GM12878 (cell line): Measurements from ENCODE around the gene AGAP1. TPM values are rescaled to one million over a fixed set of nuclear protein-coding genes. Genes with fewer than 3 reads are reported as not detected.

Source experiments
- ATAC-seq: fragments of 200-7000 bp; cut with Tn5 transposase; 3 replicates; pipeline ENCODE4 v1.9.1; 2020; ENCODE audit warnings: mild to moderate bottlenecking, moderate library complexity
- BruUV-seq: library from RNA; stranded (reverse); fragments of 400-500 nt; replicated peaks from 2 replicates; lab custom pipeline; 2021; lab: Mats Ljungman, UMichigan
- CTCF ChIA-PET: fragments of 300-600 bp; sonication (Branson Sonifier 250); formaldehyde crosslinking; extraction: SDS; loops from one replicate; lab custom pipeline; 2021; ENCODE audit warnings: inconsistent platforms; lab: Yijun Ruan, JAX
- POLR2A ChIA-PET: fragments of 350-600 bp; formaldehyde crosslinking; extraction: SDS; loops from one replicate; lab custom pipeline; 2021; ENCODE audit warnings: inconsistent platforms; lab: Charles Lee
- RAD21 ChIA-PET: fragments of 300-600 bp; sonication (Branson Sonifier 250); formaldehyde crosslinking; loops from one replicate; lab custom pipeline; 2023; ENCODE audit warnings: antibody characterized with exemption; ENCODE audit not compliant: unreplicated experiment; lab: Charles Lee
- SMC1A ChIA-PET: fragments of 300-600 bp; sonication (Branson Sonifier 250); formaldehyde crosslinking; loops from one replicate; lab custom pipeline; 2023; ENCODE audit not compliant: unreplicated experiment, uncharacterized antibody; lab: Charles Lee
- DNase-seq: peaks from one replicate; pipeline ENCODE4 v3.0.0-alpha.2; 2011; ENCODE audit warnings: low read depth, low spot score
- FAIRE-seq: peaks from 3 replicates; lab custom pipeline; 2011; peaks lifted over from hg19 to GRCh38; lab: Jason Lieb, UNC
- H2AFZ ChIP-seq: 2 replicates; pipeline ENCODE4 v1.6.0; 2011; ENCODE audit warnings: low read depth, low read length, control low read depth; ENCODE audit not compliant: control insufficient read depth
- H3K27ac ChIP-seq: 2 replicates; pipeline ENCODE4 v1.5.1; 2011; ENCODE audit warnings: control low read depth; ENCODE audit not compliant: control insufficient read depth, insufficient read depth
- H3K27me3 ChIP-seq, 2 experiments: replicated peaks in 1 of 2; 2 replicates each; pipeline versions ENCODE4 v1.6.0 to v1.6.1; 2011; ENCODE audit warnings: low read length in 1 of 2; ENCODE audit not compliant: control insufficient read depth in 2 of 2, insufficient read depth in 2 of 2
- H3K36me3 ChIP-seq, 2 experiments: 2 replicates each; pipeline ENCODE4 v1.5.1; 2011; ENCODE audit warnings: low read length in 1 of 2; ENCODE audit not compliant: control insufficient read depth in 2 of 2, insufficient read depth in 2 of 2
- H3K4me1 ChIP-seq: 2 replicates; pipeline ENCODE4 v1.6.1; 2011; ENCODE audit warnings: mild to moderate bottlenecking, low read length, moderate library complexity, mixed read lengths; ENCODE audit not compliant: control insufficient read depth, insufficient read depth
- H3K4me2 ChIP-seq: 2 replicates; pipeline ENCODE4 v1.6.0; 2011; ENCODE audit warnings: control low read depth; ENCODE audit not compliant: control insufficient read depth, insufficient read depth
- H3K4me3 ChIP-seq: fragments of 200-600 bp; sonication (generic); 2 replicates; pipeline ENCODE4 v1.5.1; 2016
- H3K79me2 ChIP-seq: 2 replicates; pipeline ENCODE4 v1.6.0; 2011; ENCODE audit warnings: low read length; ENCODE audit not compliant: control insufficient read depth, insufficient read depth
- H3K9ac ChIP-seq: 2 replicates; pipeline ENCODE4 v1.8.0; 2011; ENCODE audit warnings: low read length, control low read depth, mixed read lengths; ENCODE audit not compliant: control insufficient read depth, insufficient read depth
- H3K9me3 ChIP-seq: replicated peaks from 3 replicates; pipeline ENCODE4 v1.5.1; 2011; ENCODE audit warnings: mild to moderate bottlenecking, low read length; ENCODE audit not compliant: control insufficient read depth, insufficient read depth
- H4K20me1 ChIP-seq: 2 replicates; pipeline ENCODE4 v1.6.0; 2011; ENCODE audit not compliant: control insufficient read depth, insufficient read depth
- EZH2 ChIP-seq: IDR thresholded peaks from 2 replicates; pipeline ENCODE4 v1.6.1; 2012; ENCODE audit warnings: low read depth, mild to moderate bottlenecking, control low read depth, inconsistent platforms, low read length, borderline replicate concordance; ENCODE audit not compliant: control insufficient read depth
- MTA2 ChIP-seq: fragments of 450-650 bp; IDR thresholded peaks from 2 replicates; pipeline ENCODE4 v1.6.1; 2016; ENCODE audit warnings: low read depth, mild to moderate bottlenecking, moderate library complexity
- NFXL1 ChIP-seq: fragments of 450-650 bp; IDR thresholded peaks from 2 replicates; pipeline ENCODE4 v1.6.1; 2017; ENCODE audit warnings: antibody characterized with exemption, mild to moderate bottlenecking, borderline replicate concordance
- NRF1 ChIP-seq: conservative IDR thresholded peaks from 2 replicates; pipeline ENCODE4 v1.6.1; 2011; ENCODE audit warnings: mild to moderate bottlenecking, low read depth, low read length, improper control_type of control experiment
- SUZ12 ChIP-seq: fragments of 200-600 bp; sonication (generic); IDR thresholded peaks from one replicate; pipeline ENCODE4 v1.6.1; 2018; ENCODE audit warnings: antibody characterized with exemption, mild to moderate bottlenecking; ENCODE audit not compliant: unreplicated experiment
- TBL1XR1 ChIP-seq: IDR thresholded peaks from 2 replicates; pipeline ENCODE4 v1.6.1; 2012; ENCODE audit warnings: low read depth, low read length, improper control_type of control experiment
- YY1 ChIP-seq: IDR thresholded peaks from 2 replicates; pipeline ENCODE4 v1.6.1; 2011; ENCODE audit warnings: low read depth, mild to moderate bottlenecking, low read length
- ZBED1 ChIP-seq: IDR thresholded peaks from 2 replicates; pipeline ENCODE4 v1.6.1; 2016; ENCODE audit warnings: borderline replicate concordance
- WGBS: methylation state at CpG from one replicate; pipeline ENCODE4 v1.1.6; 2016; ENCODE audit warnings: low lambda C conversion rate; ENCODE audit not compliant: insufficient replicate concordance, insufficient coverage; ENCODE audit errors: missing lambda C conversion rate; 5-methylcytosine and 5-hydroxymethylcytosine counted together
- in situ Hi-C: fragments of 300-500 bp; cut with MboI; formaldehyde crosslinking; loops from 9 replicates; pipeline ENCODE4 v1.14.3; 2018; ENCODE audit warnings: mixed read lengths
- intact Hi-C: fragments of 100-400 bp; cut with micrococcal nuclease; formaldehyde crosslinking; loops from one replicate; pipeline ENCODE4 v1.14.2; 2022; ENCODE audit not compliant: unreplicated experiment
- polyA plus RNA-seq, 11 experiments: library from polyadenylated mRNA; depleted of rRNA in 4 of 11; unstranded in 6 of 11; stranded (reverse) in 5 of 11; fragments of >200 nt; fragmentation: Nextera tagmentation in 4 of 11; fragmentation: Illumina TruSeq in 1 of 11; extraction: Ambion mirVana in 4 of 11; extraction: Trizol in 1 of 11; gene quantifications; 1 replicate in 1 of 11; 2 replicates in 10 of 11; pipeline versions ENCODE4 v1.2.1 to v1.2.3, GENCODE V29; 2011 to 2016; ENCODE audit warnings: inconsistent platforms in 2 of 11, missing spikeins in 2 of 11, low read depth in 1 of 11
- total RNA-seq, 4 experiments: library from RNA; depleted of rRNA in 3 of 4; stranded (reverse); fragments of >200 nt in 3 of 4; fragmentation: Illumina TruSeq in 1 of 4; extraction: Trizol in 1 of 4; gene quantifications; 2 replicates each; pipeline versions ENCODE4 v1.2.1 to v1.2.3, GENCODE V29; 2013 to 2021
- TF ChIP-seq, protein P1 (sequence below): fragments of 450-650 bp; IDR thresholded peaks from 2 replicates; pipeline ENCODE4 v1.6.1; 2016; ENCODE audit warnings: mild to moderate bottlenecking
- TF ChIP-seq, protein P2 (sequence below): IDR thresholded peaks from 2 replicates; pipeline ENCODE4 v1.6.1; 2011; ENCODE audit warnings: borderline replicate concordance, low read depth, mild to moderate bottlenecking, moderate library complexity, mixed read lengths, low read length; ENCODE audit not compliant: insufficient read depth; ENCODE audit errors: extremely low read length

The AGAP1 gene
- total and polyA plus RNA-seq, 10 of the 15 experiments (the other 5 are each of a cell fraction or from before 2014, with no cell fraction given) = 0.05 to 0.15 (median 0.06) TPM; not detected in 7

- CTCF ChIA-PET = no interaction called here
- POLR2A ChIA-PET = no interaction called here
Observed at GRCh38 chr2:235849489-235849888, 355.6 kb downstream of the AGAP1 start.

DNA sequence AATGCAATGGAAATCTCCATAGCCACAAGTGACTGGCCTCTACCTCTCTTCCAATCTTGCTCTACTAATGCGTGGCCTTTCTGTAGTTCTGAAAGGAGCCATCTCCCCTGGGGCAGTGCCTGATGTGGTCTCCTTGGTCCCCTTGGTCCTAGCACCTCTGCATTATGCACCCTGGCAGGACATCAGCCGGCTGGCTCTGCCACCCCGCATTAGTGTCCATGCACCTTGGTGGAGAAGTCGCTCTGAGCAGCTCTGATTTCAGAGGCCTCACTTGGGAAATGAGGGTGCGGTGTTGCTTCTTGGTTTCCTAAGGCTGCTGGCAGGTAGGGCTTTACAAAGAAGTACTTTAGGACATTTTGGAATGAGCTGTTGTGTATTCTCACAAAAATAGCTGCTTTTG lies 356.4 kb downstream of the AGAP1 start:
- FAIRE-seq = no peak
- BruUV-seq = no TSS peak
- CTCF ChIA-PET = no interaction called here
- no peak overlapping the region for H3K4me3 ChIP-seq
- TF ChIP-seq SUZ12 (no peak), YY1 (no peak), ZBED1 (no peak), NRF1 (no peak), EZH2 (no peak)
- TF ChIP-seq, protein P1, sequence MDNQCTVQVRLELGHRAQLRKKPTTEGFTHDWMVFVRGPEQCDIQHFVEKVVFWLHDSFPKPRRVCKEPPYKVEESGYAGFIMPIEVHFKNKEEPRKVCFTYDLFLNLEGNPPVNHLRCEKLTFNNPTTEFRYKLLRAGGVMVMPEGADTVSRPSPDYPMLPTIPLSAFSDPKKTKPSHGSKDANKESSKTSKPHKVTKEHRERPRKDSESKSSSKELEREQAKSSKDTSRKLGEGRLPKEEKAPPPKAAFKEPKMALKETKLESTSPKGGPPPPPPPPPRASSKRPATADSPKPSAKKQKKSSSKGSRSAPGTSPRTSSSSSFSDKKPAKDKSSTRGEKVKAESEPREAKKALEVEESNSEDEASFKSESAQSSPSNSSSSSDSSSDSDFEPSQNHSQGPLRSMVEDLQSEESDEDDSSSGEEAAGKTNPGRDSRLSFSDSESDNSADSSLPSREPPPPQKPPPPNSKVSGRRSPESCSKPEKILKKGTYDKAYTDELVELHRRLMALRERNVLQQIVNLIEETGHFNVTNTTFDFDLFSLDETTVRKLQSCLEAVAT = no peak
- TF ChIP-seq, protein P2, sequence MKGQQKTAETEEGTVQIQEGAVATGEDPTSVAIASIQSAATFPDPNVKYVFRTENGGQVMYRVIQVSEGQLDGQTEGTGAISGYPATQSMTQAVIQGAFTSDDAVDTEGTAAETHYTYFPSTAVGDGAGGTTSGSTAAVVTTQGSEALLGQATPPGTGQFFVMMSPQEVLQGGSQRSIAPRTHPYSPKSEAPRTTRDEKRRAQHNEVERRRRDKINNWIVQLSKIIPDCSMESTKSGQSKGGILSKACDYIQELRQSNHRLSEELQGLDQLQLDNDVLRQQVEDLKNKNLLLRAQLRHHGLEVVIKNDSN = no peak
- no peak overlapping the region for H2AFZ ChIP-seq
- SMC1A ChIA-PET = no interaction called here
- H3K9me3 ChIP-seq = no peaks in the 10 kb centered on the region
- ATAC-seq = no peak
- no peaks in the 10 kb centered on the region for H3K27me3 ChIP-seq
- WGBS = 54% methylated on average over 5 of the region's 5 CpGs
- H3K79me2 ChIP-seq = no peaks in the 10 kb centered on the region
- intact Hi-C loops (no loop called here), in situ Hi-C loops (no loop called here)
- RAD21 ChIA-PET = no interaction called here
- DNase-seq = no peak
- POLR2A ChIA-PET = no interaction called here
- no peak overlapping the region for H3K9ac ChIP-seq
- H3K36me3 ChIP-seq = no peaks in the 10 kb centered on the region
- H4K20me1 ChIP-seq = no peaks in the 10 kb centered on the region
- H3K4me2 ChIP-seq = no peak overlapping the region
- H3K27ac ChIP-seq = no peak overlapping the region
- no peaks in the 10 kb centered on the region for H3K4me1 ChIP-seq

More at GRCh38 chr2:235849489-235849888, 355.6 kb downstream of the AGAP1 start:
- H3K27ac ChIP-seq = no peak overlapping the region
- no TSS peak for BruUV-seq
- WGBS = 21% methylated on average over 10 of the region's 10 CpGs
- no peak for ATAC-seq
- in situ Hi-C loops (no loop called here), intact Hi-C loops (no loop called here)
- no peak overlapping the region for H2AFZ ChIP-seq
- H3K4me3 ChIP-seq = no peak overlapping the region
- no peak for FAIRE-seq
- no peaks in the 10 kb centered on the region for H3K27me3 ChIP-seq
- H3K36me3 ChIP-seq = no peaks in the 10 kb centered on the region
- no peaks in the 10 kb centered on the region for H3K4me1 ChIP-seq
- RAD21 ChIA-PET = no interaction called here
- no peak overlapping the region for H3K4me2 ChIP-seq
- SMC1A ChIA-PET = no interaction called here
- H3K79me2 ChIP-seq = no peaks in the 10 kb centered on the region
- TF ChIP-seq NFXL1 = no peak
- no peak for TF ChIP-seq MTA2
- no peak for TF ChIP-seq TBL1XR1
- TF ChIP-seq NRF1 = no peak
- no peaks in the 10 kb centered on the region for H4K20me1 ChIP-seq
- DNase-seq = no peak
- no peak overlapping the region for H3K9ac ChIP-seq
- no peaks in the 10 kb centered on the region for H3K9me3 ChIP-seq
